GM18861 (cell line): ENCODE results near the gene YEATS2.

Source experiments
- ATAC-seq: cut with Tn5 transposase; IDR thresholded peaks from one replicate; pipeline ENCODE4 v1.9.1; 2021; ENCODE audit not compliant: unreplicated experiment

YEATS2 gene

DNA sequence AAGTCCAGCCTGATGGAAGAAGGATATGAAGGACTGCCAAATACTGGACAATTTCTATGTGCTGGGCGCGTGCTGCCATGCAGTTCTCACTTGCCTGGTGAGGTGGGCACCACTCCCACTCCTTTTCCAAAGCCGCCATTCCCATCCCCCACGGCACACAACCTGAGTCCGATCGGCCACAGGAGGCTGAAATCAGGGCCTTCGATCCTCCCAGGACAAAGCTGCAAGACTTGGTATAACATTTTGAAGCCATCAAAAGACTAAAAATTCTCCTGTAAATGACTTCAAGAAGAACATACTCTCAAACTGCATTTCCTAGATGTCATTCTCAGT is 130.9 kb downstream of the YEATS2 start:
- ATAC-seq: no peak

DNA sequence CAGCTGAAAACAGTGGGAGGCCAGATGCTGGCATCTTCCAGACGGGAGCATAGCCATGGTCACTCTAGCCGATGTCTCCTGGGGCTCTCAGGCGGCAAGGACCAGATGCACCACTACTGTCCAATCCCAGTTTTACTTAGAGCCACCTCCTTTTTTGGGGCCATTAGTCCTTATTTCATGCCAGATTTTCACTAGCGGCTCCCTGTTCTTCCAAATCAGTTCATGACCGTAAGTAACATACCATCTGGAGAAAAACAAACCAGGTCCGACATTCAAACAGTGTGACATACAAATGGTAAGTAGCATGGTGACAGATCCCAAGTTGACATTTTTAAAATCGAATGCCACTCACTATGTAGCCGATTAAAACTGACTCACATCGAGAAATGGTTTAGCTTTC is 131.9 kb downstream of the YEATS2 start:
- no peak for ATAC-seq

DNA sequence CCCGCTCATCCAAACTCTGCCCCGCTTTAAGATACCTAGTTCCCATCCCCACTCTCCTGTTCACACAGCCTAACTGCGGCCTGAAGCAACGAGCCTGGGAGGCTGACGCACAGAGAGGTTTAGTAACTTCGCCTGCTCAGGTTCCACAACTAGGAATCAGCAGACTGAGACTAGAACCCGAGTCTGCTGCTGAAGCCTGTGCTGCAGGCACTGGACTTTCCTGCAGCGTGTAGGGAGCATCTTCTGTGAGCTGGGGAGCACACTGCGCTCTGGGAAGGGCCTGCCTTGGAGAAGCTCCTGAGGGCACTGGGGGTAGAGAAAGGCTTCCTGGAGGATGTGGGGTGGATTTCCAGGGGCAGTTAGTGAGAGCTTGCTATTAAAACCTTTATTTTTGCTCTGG is 132.6 kb downstream of the YEATS2 start:
- no peak for ATAC-seq

DNA sequence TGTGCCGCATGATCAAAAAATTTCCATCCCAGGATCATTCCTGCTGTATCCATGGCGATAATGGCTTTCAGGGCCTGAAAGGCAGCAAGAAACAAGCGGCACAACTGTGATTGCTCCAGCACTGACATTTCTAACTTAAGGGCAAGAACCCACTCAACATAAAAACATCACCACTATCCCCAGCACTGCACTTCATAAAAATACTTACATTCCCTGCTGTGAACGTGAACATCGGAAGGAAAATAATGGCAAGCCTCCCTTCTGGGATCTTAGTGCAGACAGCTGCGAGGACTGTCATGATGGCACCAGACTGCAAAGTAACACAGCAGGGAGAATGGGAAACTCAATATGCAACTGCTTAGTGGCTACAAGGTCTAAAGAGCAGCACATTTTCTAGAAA is 135.9 kb downstream of the YEATS2 start:
- no peak for ATAC-seq

DNA sequence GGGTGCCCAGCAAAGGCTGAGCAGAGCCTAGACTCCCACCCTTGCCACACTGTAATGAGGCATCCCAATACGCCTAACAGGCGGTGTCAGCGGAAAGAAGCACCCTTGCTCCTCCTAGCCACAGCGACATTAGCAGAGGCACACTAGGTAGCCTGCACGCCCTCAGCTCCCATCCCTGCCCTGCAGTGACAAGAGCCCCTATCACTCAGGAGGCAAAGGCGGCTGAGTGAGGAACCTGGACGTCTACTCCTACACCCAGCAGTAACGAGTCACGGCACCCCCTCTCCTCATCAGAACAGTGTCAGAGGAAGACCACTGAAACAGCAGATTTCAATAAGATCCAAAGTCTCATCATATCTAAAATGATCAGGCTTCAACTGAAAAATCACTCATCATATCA is 139.8 kb downstream of the YEATS2 start:
- ATAC-seq: no peak

DNA sequence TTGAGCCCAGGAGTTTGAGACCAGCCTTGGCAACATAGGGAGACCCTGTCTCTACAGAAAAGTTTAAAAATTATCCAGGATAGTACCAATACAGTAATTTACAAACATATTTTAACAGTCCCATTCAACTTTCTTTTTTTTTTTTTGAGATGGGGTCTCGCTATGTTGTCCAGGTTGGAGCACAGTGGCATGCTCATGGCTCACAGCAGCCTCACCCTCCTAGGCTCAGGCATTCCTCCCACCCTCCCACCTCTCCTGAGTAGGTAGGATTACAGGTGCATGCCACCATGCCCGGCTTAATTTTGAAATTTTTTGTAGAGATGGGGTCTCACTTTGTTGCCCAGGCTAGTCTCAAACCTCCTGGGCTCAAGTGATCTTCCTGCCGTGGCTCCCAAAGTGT is 140.3 kb downstream of the YEATS2 start:
- no peak for ATAC-seq

DNA sequence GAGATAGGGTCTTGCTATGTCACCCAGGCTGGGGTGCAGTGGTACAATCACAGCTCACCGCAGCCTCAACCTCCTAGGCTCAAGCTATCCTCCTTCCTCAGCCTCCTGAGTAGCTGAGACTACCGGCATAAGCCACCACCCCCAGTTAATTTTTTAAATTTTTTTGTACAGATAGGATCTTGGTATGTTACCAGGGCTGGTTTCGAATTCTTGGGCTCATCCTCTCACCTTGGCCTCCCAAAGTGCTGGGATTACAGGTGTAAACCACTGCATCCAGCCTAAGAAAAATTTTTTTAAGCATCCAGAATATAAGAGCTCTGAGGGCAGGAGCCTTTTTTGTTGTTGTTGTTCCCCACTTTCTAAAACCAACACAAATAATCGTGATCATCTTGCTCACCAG is 142.2 kb downstream of the YEATS2 start:
- ATAC-seq: no peak

DNA sequence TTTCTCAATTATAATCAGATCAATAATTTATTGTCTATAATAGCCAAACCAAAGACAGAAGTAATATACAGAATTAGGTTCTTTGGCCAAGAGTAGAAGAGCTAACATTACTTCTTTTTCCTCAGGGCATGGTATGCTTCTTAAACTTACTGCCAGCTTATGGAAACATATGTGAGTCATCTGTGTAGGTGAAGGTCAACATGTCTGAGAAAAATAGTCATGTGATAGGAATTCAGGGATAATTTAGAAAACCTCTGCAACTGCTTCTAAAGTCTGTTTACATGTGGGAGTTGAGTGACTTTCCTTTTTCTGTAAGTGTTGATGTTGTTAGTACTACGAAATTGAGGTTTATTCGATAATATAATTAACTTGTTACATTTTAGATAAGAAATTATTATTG is 147.0 kb downstream of the YEATS2 start:
- ATAC-seq: no peak

DNA sequence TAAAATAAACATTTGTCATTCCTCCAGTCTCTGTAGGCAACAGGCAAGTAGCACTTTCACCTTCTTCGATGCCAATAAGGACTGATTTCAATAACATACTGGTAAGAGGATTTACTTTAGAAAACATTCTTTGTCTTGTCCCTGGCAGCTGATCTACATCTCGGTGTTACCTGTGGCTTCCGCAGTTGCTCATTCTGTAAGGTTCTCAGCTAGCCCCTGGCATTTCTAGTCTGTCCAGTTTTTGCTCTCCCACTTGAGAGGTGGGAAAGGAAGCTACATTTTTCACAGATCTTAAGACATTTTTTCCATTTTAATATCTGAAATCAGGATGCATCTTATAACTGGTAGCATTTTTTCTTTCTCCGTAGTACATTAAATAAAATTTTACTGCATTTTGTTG is 147.5 kb downstream of the YEATS2 start:
- ATAC-seq: no peak

DNA sequence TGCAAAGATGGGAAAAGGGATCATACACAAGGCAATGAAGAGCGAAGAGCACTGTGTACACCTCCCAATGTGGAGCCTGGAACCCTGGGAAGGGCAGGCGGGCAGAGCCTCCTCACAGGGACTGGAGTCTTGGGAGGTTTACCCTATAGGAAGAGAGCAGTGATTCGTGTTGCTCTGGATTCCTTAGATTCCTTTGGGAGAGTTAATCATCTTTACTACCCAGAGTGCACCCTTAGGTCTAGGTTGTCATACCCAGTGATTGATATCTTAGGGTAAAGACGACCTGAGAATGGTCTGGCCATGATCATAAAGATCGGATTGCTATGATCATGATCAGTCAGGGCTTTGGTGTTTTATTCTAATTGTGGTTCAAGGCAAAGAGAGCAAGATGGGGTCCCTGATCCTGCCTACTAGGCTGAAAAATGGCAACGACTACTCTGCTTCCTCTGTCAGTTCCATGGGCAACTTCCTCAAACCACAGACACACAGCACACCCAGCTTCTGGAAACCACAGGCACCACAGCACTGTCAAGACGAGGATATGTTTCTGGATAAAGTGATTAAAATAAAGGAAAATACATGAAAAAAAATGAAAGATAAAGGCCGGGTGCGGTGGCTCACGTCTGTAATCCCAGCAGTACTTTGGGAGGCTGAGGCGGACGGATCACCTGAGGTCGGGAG is 148.2 kb downstream of the YEATS2 start:
- ATAC-seq: no peak

DNA sequence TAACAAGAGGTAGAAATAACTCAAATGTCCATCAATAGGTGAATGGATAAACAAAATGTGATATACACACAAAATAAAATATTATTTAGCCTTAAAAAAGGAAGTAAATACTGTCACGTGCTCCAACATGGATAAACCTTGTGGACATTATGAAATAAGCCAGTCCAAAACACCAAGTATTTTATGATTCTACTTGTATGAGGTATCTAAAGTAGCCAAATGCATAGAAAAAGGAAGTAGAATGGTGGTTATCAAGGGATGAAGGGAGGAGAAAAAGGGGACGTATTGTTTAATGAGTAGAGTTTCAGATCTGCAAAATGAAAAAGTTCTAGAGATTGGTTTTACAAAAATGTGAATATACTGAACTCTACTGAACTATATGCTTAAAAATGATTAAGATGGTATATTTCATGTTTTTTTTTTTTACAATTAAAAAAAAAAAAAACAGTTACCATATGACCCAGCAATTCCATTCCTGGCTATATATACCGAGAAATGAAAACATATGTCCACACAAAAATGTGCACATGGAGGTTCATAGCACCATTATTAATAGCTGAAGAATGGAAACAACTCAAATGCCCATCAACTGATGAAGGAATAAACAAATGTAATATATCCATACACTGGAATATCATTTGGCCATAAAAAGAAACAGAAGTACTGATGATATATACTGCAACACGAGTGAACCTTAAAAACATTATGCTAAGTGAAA is 156.9 kb downstream of the YEATS2 start:
- ATAC-seq: no peak

DNA sequence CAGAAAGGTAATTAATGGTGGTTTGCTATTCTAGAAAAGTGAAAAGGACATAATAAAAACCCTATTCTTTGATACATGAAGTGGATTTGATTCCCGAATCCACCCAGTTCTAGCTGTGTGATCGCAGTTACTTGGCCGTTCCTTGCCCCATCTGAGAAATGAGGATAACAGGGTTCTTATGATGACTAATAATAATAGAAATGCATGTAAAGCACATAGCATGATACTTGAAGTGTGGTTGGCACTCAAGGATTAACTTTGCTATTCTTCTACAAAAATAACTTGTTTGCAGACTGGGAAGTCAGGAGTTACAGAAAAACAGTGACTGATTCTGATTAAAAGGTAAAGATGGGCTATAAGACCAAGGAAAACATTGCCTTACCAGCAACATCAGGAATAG is 160.3 kb downstream of the YEATS2 start:
- ATAC-seq: no peak
